Stimulated activated naive CD8-positive, alpha-beta T cell treated with anti-CD3 and anti-CD28 coated beads, Interleukin-15, amount 100 ng/mL, for 72 hours (primary cell): Measurements from ENCODE around the gene PRPF38B.
A peak's percentile ranks its signal among the peaks of the same experiment; 100 is the strongest.
"Not testable (repeated sequence)": the region's sequence is repeated elsewhere in the genome, so short reads cannot be mapped to it uniquely, and the experiment has no call there.

ENCODE experiments used
- ATAC-seq: fragments of 150-1000 bp; cut with Tn5 transposase; 2 replicates; pipeline ENCODE4 v1.10.0; 2021; ENCODE audit warnings: mild to moderate bottlenecking, moderate library complexity
- DNase-seq, 2 donors: peaks; one replicate each; pipeline ENCODE4 v3.0.0; 2021 to 2022
- H3K27ac Mint-ChIP-seq, 2 donors: one replicate each; pipeline ENCODE4 v1.8.0; 2022; ENCODE audit warnings: mild to moderate bottlenecking in 2 of 2, mixed read lengths in 2 of 2, moderate library complexity in 2 of 2
- H3K27me3 Mint-ChIP-seq: one replicate; pipeline ENCODE4 v1.8.0; 2022; ENCODE audit warnings: mixed read lengths
- H3K4me1 Mint-ChIP-seq: one replicate; pipeline ENCODE4 v1.8.0; 2022; ENCODE audit warnings: mild to moderate bottlenecking, mixed read lengths
- H3K4me3 Mint-ChIP-seq, 2 donors: one replicate each; pipeline ENCODE4 v1.8.0; 2022; ENCODE audit warnings: mild to moderate bottlenecking in 2 of 2, mixed read lengths in 2 of 2, moderate library complexity in 1 of 2
- H3K9me3 Mint-ChIP-seq, 2 donors: one replicate each; pipeline ENCODE4 v1.8.0; 2022; ENCODE audit warnings: mixed read lengths in 2 of 2

Gene PRPF38B

DNA sequence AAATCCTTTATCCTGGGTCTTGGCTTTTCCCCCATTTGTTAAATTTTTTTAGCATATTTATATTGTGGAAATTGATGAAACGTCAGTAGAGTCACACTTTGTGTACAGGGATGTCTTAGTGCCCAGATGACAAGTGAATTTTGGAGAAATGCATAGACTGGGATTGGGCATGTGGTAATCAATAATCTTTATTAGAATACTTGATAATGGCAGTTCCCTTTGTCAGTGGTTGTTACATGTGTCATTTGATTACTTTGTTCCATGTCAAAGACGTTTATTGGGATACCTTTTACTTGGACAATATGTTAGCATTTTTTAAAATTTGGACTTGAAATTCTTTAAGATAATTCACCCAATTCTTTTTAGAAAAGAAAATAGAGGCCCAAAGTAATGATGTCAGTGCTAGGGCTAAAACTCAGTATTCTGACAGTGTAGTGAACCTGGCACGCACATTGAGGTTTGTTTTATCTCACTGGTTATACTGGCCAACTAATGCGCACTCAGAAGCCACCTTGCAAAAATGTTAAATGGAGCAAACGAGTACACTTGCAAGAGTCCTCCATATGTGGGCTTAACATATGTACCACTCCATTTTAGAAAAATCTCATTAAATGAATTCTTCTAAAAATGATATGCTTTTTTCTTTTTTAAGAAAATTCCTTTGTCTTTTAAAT is 9.2 kb downstream of the PRPF38B start:
- ATAC-seq, result no peak
- H3K4me1 Mint-ChIP-seq, result peaks cover 31% of the 10 kb centered on the region
- no peak for DNase-seq
- H3K4me3 Mint-ChIP-seq, result no peak overlapping the region
- H3K27me3 Mint-ChIP-seq, result no peaks in the 10 kb centered on the region
- H3K9me3 Mint-ChIP-seq, result no peaks in the 10 kb centered on the region
- no peak overlapping the region for H3K27ac Mint-ChIP-seq

DNA sequence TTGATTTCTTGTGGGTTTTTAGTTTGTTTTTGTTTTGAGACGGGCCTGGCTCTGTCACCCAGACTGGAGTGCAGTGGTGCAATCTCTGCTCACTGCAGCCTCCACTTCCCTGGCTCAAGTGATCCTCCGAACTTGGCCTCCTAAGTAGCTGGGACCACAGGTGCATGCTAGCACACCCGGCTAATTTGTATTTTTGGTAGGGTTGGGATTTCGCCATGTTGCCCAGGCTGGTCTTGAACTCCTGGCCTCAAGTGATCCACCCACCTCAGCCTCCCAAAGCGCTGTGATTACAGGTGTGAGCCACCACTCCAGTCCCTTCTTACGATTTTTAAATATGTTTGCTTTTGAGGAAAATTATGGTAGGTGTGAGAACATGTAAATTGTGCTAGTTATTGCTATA is 10.0 kb downstream of the PRPF38B start:
- H3K27ac Mint-ChIP-seq, H3K27me3 Mint-ChIP-seq, DNase-seq, ATAC-seq, H3K4me3 Mint-ChIP-seq, H3K9me3 Mint-ChIP-seq: not testable (repeated sequence)
- H3K4me1 Mint-ChIP-seq, result peaks cover 31% of the 10 kb centered on the region

DNA sequence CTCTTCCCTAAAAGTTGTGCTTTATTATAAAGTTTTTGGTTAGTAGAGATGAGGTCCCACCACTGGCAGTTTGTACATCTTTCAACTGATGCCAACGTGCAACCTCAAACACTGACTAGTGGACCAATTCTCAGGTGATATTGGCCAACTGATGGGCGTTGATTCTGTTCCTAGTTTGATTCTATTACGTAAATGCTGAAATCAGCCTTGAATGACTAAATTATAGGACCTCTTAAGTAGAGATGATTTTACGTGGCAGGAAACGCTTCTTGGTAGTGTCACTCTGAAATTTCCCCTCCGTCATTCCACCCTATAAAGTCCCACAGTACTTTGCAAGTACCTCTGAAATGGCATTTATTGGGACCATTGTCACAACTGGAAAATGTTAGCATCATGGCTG is 11.8 kb downstream of the PRPF38B start:
- Mint-ChIP-seq H3K27me3 (no peaks in the 10 kb centered on the region), H3K27ac (peak overlapping the region in 1 of 2 donors; percentile 81), H3K9me3 (no peaks in the 10 kb centered on the region), H3K4me3 (no peak overlapping the region), H3K4me1 (peaks cover 28% of the 10 kb centered on the region)
- DNase-seq, result peak in 1 of 2 donors; percentile 40
- ATAC-seq, result peak; percentile 87

DNA sequence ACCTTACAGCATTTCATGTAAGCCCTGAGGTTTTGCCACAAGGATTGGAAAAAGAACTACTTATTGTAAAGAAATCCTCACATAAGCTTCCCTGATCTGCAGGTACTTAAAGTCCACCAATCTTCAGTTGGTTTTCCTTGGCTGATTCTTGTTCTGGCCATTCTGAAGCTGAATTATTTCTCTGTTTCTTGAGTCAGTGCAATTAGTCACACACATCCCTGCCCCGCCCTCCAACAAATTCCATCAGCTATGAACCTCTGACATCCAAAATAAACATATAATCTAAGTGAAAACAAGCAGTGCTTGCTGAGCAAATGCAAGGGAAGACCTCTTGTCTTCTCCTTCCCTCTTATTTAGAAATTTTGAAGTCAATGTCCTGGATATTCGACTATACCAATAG is 12.4 kb downstream of the PRPF38B start:
- ATAC-seq, result no peak

DNA sequence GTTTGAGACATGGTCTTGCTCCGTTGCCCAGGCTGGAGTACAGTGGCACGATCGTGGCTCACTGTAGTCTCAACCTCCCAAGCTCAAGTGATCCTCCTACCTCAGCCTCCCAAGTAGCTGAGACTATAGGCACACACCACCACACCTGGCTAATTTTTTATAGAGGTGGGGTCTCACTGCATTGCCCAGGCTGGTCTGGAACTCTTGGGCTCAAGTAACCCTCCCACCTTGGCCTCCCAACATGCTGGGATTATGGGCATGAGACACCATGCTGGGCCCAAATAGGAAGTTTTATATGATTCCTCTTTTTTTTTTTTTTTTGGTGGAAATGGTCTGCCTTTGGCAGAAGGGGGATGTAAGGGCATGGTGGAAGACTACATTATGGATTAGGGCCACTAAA is 14.5 kb downstream of the PRPF38B start:
- ATAC-seq (no peak), DNase-seq (no peak)
- no peaks in the 10 kb centered on the region for H3K27me3 Mint-ChIP-seq
- no peak overlapping the region for H3K4me3 Mint-ChIP-seq
- no peaks in the 10 kb centered on the region for H3K9me3 Mint-ChIP-seq
- H3K27ac Mint-ChIP-seq, result no peak overlapping the region
- peaks cover 16% of the 10 kb centered on the region for H3K4me1 Mint-ChIP-seq

More for the DNA sequence above, 12.4 kb downstream of the PRPF38B start:
- H3K9me3 Mint-ChIP-seq, result no peaks in the 10 kb centered on the region
- H3K27ac Mint-ChIP-seq, result no peak overlapping the region
- no peaks in the 10 kb centered on the region for H3K27me3 Mint-ChIP-seq
- no peak for DNase-seq
- peaks cover 25% of the 10 kb centered on the region for H3K4me1 Mint-ChIP-seq
- H3K4me3 Mint-ChIP-seq, result no peak overlapping the region

DNA sequence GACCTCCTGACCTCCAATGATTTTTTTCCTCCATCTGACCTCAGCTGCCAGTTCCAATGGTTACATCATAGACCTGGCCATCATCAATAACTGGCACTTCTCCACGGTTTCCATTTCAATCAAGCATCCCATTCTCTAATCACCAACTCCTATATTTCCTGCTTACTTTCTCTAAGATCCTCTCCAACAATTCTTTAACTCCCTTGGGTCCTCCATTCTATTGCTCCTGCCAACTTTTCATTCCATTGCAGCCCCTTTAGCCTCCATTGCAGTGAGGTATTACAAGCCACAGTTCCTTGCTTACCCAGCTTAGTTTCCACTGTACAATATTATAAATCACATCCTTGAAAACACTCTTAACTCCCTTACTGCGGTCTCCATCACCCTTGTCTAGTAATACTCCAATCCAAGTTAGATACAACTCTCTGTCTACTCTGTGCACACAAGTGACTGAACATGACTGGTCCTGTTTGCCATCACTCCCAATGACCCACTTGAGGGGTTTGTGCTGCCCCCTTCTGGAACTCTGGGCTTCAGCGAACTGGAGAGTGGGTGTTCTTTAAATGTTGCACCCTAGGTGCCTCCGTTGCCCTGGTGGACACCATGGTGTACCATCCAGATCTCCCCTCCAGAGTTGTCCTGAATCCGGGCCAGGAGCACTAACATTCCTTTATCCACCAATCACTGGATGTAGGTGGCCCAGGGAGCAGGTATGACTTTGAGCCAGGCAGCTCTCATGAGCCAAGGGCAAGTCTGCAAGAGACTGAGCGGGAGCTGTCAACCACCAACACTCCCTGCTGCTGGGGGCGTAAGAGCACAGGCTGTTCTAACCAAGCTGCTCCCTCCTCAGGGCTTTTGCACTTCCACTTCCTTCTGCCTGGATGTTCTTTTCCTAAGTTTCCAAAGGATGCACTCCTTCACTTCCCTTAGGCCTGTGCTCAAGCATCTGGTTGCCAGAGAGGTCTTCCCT is 16.9 kb downstream of the PRPF38B start:
- Mint-ChIP-seq H3K4me1 (peaks cover 16% of the 10 kb centered on the region), H3K27me3 (no peaks in the 10 kb centered on the region), H3K4me3 (no peak overlapping the region), H3K27ac (no peak overlapping the region), H3K9me3 (no peaks in the 10 kb centered on the region)
- ATAC-seq (peak; percentile 87), DNase-seq (peak; percentile 62 to 73)

DNA sequence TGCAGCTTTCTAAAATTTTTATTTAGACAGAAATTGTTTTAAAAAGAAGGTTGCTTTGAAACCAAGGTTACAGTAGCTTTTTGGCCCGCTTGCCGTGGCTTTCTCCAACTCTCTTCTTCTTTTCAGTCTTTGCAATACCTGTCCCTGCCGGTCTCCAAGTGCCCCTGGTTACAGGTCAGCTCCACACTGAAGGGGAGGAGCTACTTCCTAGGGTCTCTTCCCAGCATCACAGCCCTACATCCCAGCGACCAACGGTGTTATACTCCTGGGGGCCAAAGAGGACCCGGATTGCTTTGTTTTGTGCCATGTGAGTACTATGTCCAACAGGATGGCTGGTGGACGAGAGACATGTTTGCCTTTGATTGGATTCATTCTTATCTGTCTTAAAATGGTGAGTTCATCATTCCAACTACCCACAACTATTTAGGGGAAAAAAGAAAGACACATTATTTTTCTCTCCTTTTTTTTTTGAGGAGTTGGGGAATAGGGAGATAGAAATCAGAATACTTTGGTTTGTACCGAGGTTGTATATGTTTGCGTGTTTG is 20.6 kb downstream of the PRPF38B start, which contains the start of gene FNDC7:
FNDC7 (plus strand) TSS at position 303 of the 545 bp plus-strand sequence; CDS start at position 329, 26 bp downstream.
- ATAC-seq (no peak), DNase-seq (no peak)
- Mint-ChIP-seq H3K9me3 (no peaks in the 10 kb centered on the region), H3K4me1 (peaks cover 7% of the 10 kb centered on the region), H3K27me3 (no peaks in the 10 kb centered on the region), H3K4me3 (no peak within 1 kb of the TSS), H3K27ac (no peak within 1 kb of the TSS)

DNA sequence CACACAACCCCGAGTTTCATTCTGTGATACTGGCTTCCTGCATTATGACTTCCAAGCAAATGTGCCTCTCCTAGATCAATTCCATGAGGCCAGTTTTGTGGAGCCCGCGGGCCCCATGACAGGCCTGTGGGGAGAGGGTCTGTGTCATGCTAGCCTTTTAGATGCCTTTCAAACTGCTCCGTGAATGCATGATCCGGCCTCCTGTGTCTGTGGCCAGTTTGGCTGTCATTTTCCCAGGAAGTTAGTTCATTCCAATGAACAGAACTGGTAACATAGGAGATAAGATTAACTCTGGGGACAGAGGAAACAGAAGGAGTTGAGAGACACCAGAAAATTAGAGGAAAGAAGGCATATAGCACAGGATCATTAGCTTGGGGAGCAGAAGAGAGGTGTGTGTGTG is 23.8 kb downstream of the PRPF38B start:
- ATAC-seq (no peak), DNase-seq (no peak)
- Mint-ChIP-seq H3K9me3 (no peaks in the 10 kb centered on the region), H3K4me1 (no peaks in the 10 kb centered on the region), H3K27me3 (no peaks in the 10 kb centered on the region), H3K4me3 (no peak overlapping the region), H3K27ac (no peak overlapping the region)

DNA sequence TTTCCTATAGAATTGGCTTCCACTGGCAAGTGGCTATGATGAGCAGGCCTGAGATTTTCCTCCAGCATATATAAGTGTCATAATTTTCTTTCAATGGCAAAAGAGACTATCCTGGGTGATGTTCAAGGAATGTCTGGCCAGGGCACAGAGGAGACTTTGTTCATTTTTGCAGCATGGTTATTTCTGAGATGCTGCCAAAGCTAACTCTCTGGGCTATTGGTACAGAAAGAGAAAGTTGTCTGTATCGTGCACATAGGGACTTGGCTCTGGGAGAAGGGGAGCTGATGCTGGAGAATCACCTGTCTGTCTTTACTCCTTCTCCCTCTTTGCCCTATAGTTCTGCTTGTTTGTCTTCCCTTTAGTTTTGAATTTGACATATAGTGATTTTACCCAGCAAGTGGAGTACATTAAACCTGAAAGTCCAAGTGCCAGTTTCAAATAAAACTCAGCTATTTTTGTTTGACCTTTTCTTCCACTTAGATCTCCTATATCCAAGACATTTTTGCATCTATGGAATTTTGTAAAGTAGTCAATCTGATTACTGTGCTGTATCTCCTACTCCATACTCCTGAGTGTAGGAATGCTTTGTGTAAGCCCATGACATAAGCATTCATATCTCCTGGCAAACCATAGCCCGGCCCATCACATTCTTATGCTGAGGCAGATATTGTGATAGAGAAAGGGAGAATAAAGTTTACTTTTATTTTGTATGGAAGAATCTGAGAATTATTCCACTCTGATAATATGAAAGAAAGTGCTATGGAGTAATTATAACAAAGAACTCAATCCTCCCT is 24.5 kb downstream of the PRPF38B start:
- no peak overlapping the region for H3K27ac Mint-ChIP-seq
- no peak overlapping the region for H3K4me3 Mint-ChIP-seq
- H3K4me1 Mint-ChIP-seq, result no peaks in the 10 kb centered on the region
- ATAC-seq, result no peak
- H3K9me3 Mint-ChIP-seq, result no peaks in the 10 kb centered on the region
- no peaks in the 10 kb centered on the region for H3K27me3 Mint-ChIP-seq
- no peak for DNase-seq

DNA sequence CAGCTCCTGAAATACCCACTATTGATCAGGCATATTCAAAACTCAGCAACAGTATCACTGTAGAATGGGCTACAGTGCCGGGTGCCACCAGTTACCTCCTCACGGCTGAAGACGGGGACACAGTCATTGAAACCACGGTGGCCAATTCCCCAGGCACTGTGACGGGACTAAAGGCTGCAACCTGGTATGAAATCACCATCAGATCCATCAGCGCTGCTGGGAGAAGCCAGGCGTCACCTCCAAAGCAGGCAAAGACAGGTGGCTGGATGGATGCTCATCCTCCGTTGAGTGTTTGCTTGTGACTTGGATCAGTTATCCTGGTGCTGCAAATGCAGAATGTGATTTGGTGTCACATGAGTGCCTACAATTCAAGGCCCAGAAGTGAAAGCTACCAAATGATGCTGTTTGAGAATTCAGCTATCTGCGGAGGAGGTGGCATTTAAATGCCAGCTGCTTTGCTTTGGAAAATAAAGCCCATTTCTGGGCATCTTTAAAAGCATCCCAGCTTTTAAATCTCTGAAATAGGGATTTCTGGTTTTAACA is 25.7 kb downstream of the PRPF38B start:
- Mint-ChIP-seq H3K27ac (no peak overlapping the region), H3K9me3 (no peaks in the 10 kb centered on the region), H3K27me3 (no peaks in the 10 kb centered on the region), H3K4me1 (no peaks in the 10 kb centered on the region), H3K4me3 (no peak overlapping the region)
- DNase-seq, result no peak
- ATAC-seq, result no peak

DNA sequence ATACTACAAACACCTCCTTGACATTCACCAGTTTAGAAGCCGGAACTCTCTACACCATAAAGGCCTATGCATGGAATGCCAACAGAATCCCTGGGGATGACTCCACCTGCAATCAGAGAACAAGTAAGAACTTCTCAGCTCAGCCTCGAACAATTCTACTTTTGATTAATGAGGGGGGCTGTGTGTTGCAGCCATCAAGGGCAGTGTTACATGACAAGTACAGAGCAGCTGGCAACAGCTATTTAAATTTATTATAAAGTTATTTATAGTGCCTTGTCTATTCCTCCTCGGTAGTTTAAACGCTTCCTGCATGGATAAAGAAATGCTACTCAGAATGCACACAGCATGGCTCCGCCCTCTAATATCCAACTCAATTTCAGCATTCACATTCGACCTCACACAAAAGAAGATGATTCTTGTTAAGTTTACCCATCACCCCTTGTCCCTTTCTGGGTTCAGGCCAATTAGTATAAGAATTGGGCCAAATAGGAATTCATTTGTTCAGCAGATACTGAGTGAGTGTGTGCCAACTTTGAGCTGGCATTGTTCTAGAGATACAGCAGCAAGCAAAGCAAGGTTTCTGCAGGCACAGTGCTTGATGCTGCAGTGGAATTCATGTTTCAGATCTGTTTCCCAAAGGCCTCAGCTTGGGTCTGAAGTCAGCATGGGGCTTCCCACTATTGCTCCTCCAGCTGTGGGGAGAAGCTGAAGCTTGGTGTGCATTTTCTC is 27.0 kb downstream of the PRPF38B start:
- H3K4me3 Mint-ChIP-seq, result no peak overlapping the region
- DNase-seq (no peak), ATAC-seq (no peak)
- H3K4me1 Mint-ChIP-seq, result no peaks in the 10 kb centered on the region
- H3K9me3 Mint-ChIP-seq, result no peaks in the 10 kb centered on the region
- H3K27ac Mint-ChIP-seq, result no peak overlapping the region
- no peaks in the 10 kb centered on the region for H3K27me3 Mint-ChIP-seq

DNA sequence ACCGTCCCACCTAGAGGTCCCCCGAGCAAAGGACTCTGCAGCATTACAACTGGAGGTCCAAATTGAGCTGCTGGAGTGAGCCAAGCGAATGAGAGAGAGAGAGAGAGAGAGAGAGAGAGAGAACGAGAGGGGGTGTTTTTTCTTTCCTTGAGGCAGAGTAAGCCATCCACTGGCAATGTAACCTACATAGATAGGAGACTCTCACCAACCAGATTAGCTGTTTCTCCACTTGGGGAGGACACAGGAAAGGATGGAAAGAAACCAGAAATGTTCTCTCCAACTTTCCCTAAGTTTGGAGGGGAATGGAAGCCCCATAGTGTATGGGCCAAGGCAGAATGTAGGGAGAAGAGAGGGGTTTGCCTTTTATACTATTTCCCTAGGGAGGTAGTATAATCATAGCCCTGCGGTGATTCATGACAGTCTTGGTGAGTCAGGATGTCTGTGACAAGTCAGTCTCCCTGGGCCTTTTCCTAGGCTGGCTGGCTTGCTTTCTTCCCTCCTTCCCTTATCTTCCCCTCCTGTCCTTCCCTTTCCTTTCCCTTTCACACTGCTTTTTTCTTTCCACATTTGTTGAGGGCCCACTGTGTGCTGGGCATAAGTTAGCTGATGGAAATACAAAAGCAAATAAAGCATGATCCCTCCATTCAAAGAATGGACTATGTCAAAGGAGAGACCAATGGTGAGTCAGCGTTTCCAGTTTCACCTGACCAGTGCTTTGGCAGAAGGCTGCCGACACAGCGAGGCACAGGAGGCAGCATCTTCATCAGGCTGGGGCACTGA is 27.7 kb downstream of the PRPF38B start:
- no peaks in the 10 kb centered on the region for H3K9me3 Mint-ChIP-seq
- no peaks in the 10 kb centered on the region for H3K4me1 Mint-ChIP-seq
- no peak overlapping the region for H3K4me3 Mint-ChIP-seq
- ATAC-seq, result no peak
- DNase-seq, result no peak
- no peak overlapping the region for H3K27ac Mint-ChIP-seq
- H3K27me3 Mint-ChIP-seq, result no peaks in the 10 kb centered on the region

DNA sequence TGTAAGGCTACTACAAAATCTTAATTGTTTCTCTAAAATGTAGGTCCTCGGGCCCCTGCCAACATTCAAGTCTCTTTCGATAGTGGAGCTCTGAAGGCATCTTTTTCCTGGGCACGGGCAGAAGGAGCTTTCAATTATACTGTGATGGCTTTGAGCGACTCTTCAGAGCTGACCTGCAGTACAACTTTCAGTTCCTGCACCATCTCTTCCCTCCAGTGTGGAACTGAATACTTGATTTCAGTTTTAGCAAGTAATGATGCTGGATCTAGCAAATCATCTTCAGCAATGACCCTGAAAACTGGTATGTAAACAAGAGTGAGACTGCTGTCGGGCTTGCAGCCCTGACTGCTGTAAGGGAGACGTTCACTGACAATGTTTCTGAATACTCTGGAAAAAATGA is 30.2 kb downstream of the PRPF38B start:
- Mint-ChIP-seq H3K4me1 (no peaks in the 10 kb centered on the region), H3K9me3 (no peaks in the 10 kb centered on the region), H3K4me3 (no peak overlapping the region), H3K27me3 (no peaks in the 10 kb centered on the region), H3K27ac (no peak overlapping the region)
- ATAC-seq (no peak), DNase-seq (no peak)

DNA sequence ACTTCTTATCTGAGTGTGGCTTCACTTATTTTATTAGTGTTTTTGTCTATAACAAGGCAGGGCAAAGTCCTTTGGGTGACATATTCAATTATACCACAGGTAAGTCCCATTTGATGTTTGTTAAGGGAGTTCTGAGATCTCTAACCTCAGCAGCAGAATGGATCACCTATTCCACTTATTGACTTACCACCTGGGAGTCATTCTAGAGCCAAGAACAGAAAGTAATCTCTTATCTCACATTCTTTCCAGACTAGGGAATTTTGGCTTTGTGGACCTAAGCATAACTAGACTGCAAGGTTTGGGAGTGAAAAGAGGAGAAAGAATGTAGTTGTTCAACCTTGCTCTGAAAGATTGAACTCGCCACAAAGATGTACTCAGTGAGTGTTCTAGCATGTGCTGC is 33.8 kb downstream of the PRPF38B start:
- no peaks in the 10 kb centered on the region for H3K9me3 Mint-ChIP-seq
- ATAC-seq (no peak), DNase-seq (no peak)
- H3K4me1 Mint-ChIP-seq, result no peaks in the 10 kb centered on the region
- H3K27ac Mint-ChIP-seq, result no peak overlapping the region
- H3K4me3 Mint-ChIP-seq, result no peak overlapping the region
- no peaks in the 10 kb centered on the region for H3K27me3 Mint-ChIP-seq
